GM23338 (cell line): ENCODE results near the gene BRICD5. TPM values are rescaled to one million over a fixed set of nuclear protein-coding genes. Genes with fewer than 3 reads are reported as not detected.

Experiments used
- ATAC-seq: fragments of 200-7000 bp; cut with Tn5 transposase; 3 replicates; pipeline ENCODE4 v1.9.1; 2020
- DNase-seq: peaks from one replicate; pipeline ENCODE4 v3.0.0-alpha.2; 2015; ENCODE audit warnings: low spot score
- H2AFZ ChIP-seq: fragments of 200-600 bp; sonication (generic); 2 replicates; pipeline ENCODE4 v1.8.0; 2016; ENCODE audit warnings: antibody characterized with exemption, mild to moderate bottlenecking, moderate library complexity
- H3F3A ChIP-seq: fragments of 200-600 bp; sonication (generic); replicated peaks from 2 replicates; pipeline ENCODE4 v1.8.0; 2017; ENCODE audit warnings: antibody characterized with exemption, mixed run types, low read depth
- H3K27ac ChIP-seq: fragments of 200-600 bp; sonication (generic); 2 replicates; pipeline ENCODE4 v1.6.1; 2016; ENCODE audit warnings: low read depth
- H3K27me3 ChIP-seq: fragments of 200-600 bp; sonication (generic); 2 replicates; pipeline ENCODE4 v1.8.0; 2016; ENCODE audit warnings: mild to moderate bottlenecking, mixed run types, moderate library complexity; ENCODE audit not compliant: insufficient read depth
- H3K36me3 ChIP-seq: fragments of 200-600 bp; sonication (generic); 2 replicates; pipeline ENCODE4 v1.8.0; 2016; ENCODE audit warnings: mild to moderate bottlenecking; ENCODE audit not compliant: insufficient read depth
- H3K4me1 ChIP-seq: fragments of 200-600 bp; sonication (generic); 2 replicates; pipeline ENCODE4 v1.8.0; 2016; ENCODE audit warnings: mild to moderate bottlenecking, moderate library complexity; ENCODE audit not compliant: insufficient read depth
- H3K4me2 ChIP-seq: fragments of 200-600 bp; sonication (generic); 2 replicates; pipeline ENCODE4 v1.7.1; 2017; ENCODE audit warnings: mixed run types
- H3K4me3 ChIP-seq: fragments of 200-600 bp; sonication (generic); 2 replicates; pipeline ENCODE4 v1.6.1; 2016; ENCODE audit warnings: mixed run types
- H3K79me2 ChIP-seq: fragments of 200-600 bp; sonication (generic); replicated peaks from 2 replicates; pipeline ENCODE4 v1.8.0; 2017; ENCODE audit warnings: mild to moderate bottlenecking; ENCODE audit not compliant: insufficient read depth
- H3K9me2 ChIP-seq: fragments of 200-600 bp; sonication (generic); 2 replicates; pipeline ENCODE4 v1.8.0; 2017; ENCODE audit not compliant: insufficient read depth
- H4K20me1 ChIP-seq: fragments of 200-600 bp; sonication (generic); replicated peaks from 2 replicates; pipeline ENCODE4 v1.8.0; 2017; ENCODE audit warnings: mild to moderate bottlenecking; ENCODE audit not compliant: insufficient read depth
- H3K27ac Mint-ChIP-seq: 2 replicates; pipeline ENCODE4 v1.8.0; 2020; ENCODE audit warnings: inconsistent platforms, mild to moderate bottlenecking, moderate library complexity, mixed read lengths
- H3K27me3 Mint-ChIP-seq: 3 replicates; pipeline ENCODE4 v1.8.0; 2022; ENCODE audit warnings: low read depth, mild to moderate bottlenecking, moderate library complexity, mixed read lengths, inconsistent platforms; ENCODE audit not compliant: insufficient read depth, poor library complexity
- H3K36me3 Mint-ChIP-seq: 3 replicates; pipeline ENCODE4 v1.8.0; 2021; ENCODE audit warnings: low read depth, mild to moderate bottlenecking, inconsistent platforms, moderate library complexity, mixed read lengths
- H3K4me1 Mint-ChIP-seq: 3 replicates; pipeline ENCODE4 v1.8.0; 2020; ENCODE audit warnings: mild to moderate bottlenecking, inconsistent platforms, mixed read lengths
- H3K4me3 Mint-ChIP-seq: 3 replicates; pipeline ENCODE4 v1.8.0; 2021; ENCODE audit warnings: moderate library complexity, mild to moderate bottlenecking, inconsistent platforms, mixed read lengths
- H3K9me3 Mint-ChIP-seq: 3 replicates; pipeline ENCODE4 v1.8.0; 2020; ENCODE audit warnings: moderate library complexity, mild to moderate bottlenecking, inconsistent platforms, mixed read lengths
- CREB1 ChIP-seq: fragments of 250-450 bp; sonication (Bioruptor Pico); IDR thresholded peaks from 2 replicates; pipeline ENCODE4 v1.5.0; 2020; ENCODE audit warnings: low read depth, mild to moderate bottlenecking, moderate library complexity
- CTCF ChIP-seq, 2 experiments: fragments of 200-600 bp in 1 of 2; sonication (generic) in 1 of 2; conservative IDR thresholded peaks; 2 replicates each; pipeline versions ENCODE4 v1.5.1 to v1.6.1; 2016 to 2017; ENCODE audit warnings: antibody characterized with exemption in 2 of 2, low read depth in 2 of 2, mild to moderate bottlenecking in 2 of 2, moderate library complexity in 1 of 2
- ETS1 ChIP-seq: IDR thresholded peaks from 2 replicates; pipeline ENCODE4 v1.6.1; 2016; ENCODE audit warnings: antibody characterized with exemption
- EZH2 ChIP-seq: fragments of 200-600 bp; sonication (generic); IDR thresholded peaks from one replicate; pipeline ENCODE4 v1.8.0; 2017; ENCODE audit warnings: antibody characterized with exemption, mild to moderate bottlenecking, low read depth; ENCODE audit not compliant: unreplicated experiment
- EZH2phosphoT487 ChIP-seq: fragments of 200-600 bp; sonication (generic); IDR thresholded peaks from one replicate; pipeline ENCODE4 v1.8.1; 2018; ENCODE audit warnings: antibody characterized with exemption; ENCODE audit not compliant: unreplicated experiment
- JUNB ChIP-seq: IDR thresholded peaks from one replicate; pipeline ENCODE4 v1.6.1; 2016; ENCODE audit warnings: antibody characterized with exemption; ENCODE audit not compliant: unreplicated experiment
- NANOG ChIP-seq: IDR thresholded peaks from 2 replicates; pipeline ENCODE4 v1.6.1; 2016; ENCODE audit warnings: antibody characterized with exemption, borderline replicate concordance
- REST ChIP-seq: IDR thresholded peaks from one replicate; pipeline ENCODE4 v1.6.1; 2018; ENCODE audit warnings: antibody characterized with exemption; ENCODE audit not compliant: unreplicated experiment
- STAT1 ChIP-seq: IDR thresholded peaks from one replicate; pipeline ENCODE4 v1.6.1; 2016; ENCODE audit warnings: antibody characterized with exemption; ENCODE audit not compliant: unreplicated experiment
- ZNF114 ChIP-seq: fragments of 250-450 bp; sonication (Bioruptor Pico); IDR thresholded peaks from 2 replicates; pipeline ENCODE4 v1.5.0; 2020; ENCODE audit warnings: mild to moderate bottlenecking, moderate library complexity
- ZNF462 ChIP-seq: fragments of 250-450 bp; sonication (Bioruptor Pico); IDR thresholded peaks from 2 replicates; pipeline ENCODE4 v1.5.0; 2020; ENCODE audit warnings: mild to moderate bottlenecking, moderate library complexity
- polyA plus RNA-seq: library from polyadenylated mRNA; unstranded; fragments of >200 nt; fragmentation: Nextera tagmentation; extraction: Ambion mirVana; gene quantifications from 2 replicates; pipeline ENCODE4 v1.2.1, GENCODE V29; 2016
- total RNA-seq: library from RNA; depleted of rRNA; stranded (reverse); fragments of >200 nt; shearing (Covaris generic); gene quantifications from 2 replicates; pipeline ENCODE4 v1.2.3, GENCODE V29; 2014

Gene BRICD5
- total and polyA plus RNA-seq, 2 experiments from 2014 or later = 5.3 to 6.3 TPM

GRCh38 chr16:2232094-2232990 is 21.7 kb upstream of the BRICD5 start:
- Histone ChIP-seq H3K9me2 (no peaks in the 10 kb centered on the region), H3F3A (no peaks in the 10 kb centered on the region), H4K20me1 (no peaks in the 10 kb centered on the region; the same call in 1 of the 2 replicates), H3K4me3 (no peak overlapping the region), H3K36me3 (0 out of 2 replicates have a peak, but pooled peaks cover 5% of the 10 kb centered on the region), H3K27ac (no peak overlapping the region), H2AFZ (no peak overlapping the region), H3K4me2 (no peak overlapping the region), H3K79me2 (peaks cover 7% of the 10 kb centered on the region), H3K4me1 (no peaks in the 10 kb centered on the region), H3K27me3 (peaks cover 12% of the 10 kb centered on the region)
- ATAC-seq (no peak), DNase-seq (no peak)
- Mint-ChIP-seq H3K9me3 (no peaks in the 10 kb centered on the region), H3K27me3 (peaks cover 17% of the 10 kb centered on the region), H3K36me3 (peaks cover 9% of the 10 kb centered on the region; the same call in 2 of the 3 replicates), H3K27ac (no peak overlapping the region), H3K4me1 (no peaks in the 10 kb centered on the region), H3K4me3 (no peak overlapping the region)
- TF ChIP-seq NANOG (no peak), REST (no peak), STAT1 (no peak), ETS1 (no peak), EZH2phosphoT487 (no peak), JUNB (no peak), CTCF (conservative IDR thresholded peaks at IDR 0.05; ENCODE audit: low read depth in 2 of 2) (no peak), ZNF462 (CRISPR knock-in tag) (no peak), CREB1 (CRISPR knock-in tag) (no peak), EZH2 (no peak), ZNF114 (CRISPR knock-in tag) (no peak)
